Activated CD4-positive, alpha-beta T cell treated with anti-CD3 and anti-CD28 coated beads, Interleukin-2, amount 10 ng/mL, durations not matched to agents 7 days and 5 days (primary cell): ENCODE data around the gene CNPY4. TPM values are rescaled to one million over a fixed set of nuclear protein-coding genes. Genes with fewer than 3 reads are reported as not detected.

Experiments
- CTCF ChIA-PET: fragments of 350-600 bp; sonication (Branson Sonifier 250); formaldehyde crosslinking; loops from one replicate; lab custom pipeline; 2021; ENCODE audit warnings: antibody characterized with exemption; lab: Charles Lee
- POLR2A ChIA-PET: fragments of 350-600 bp; sonication (Branson Sonifier 250); formaldehyde crosslinking; loops from one replicate; lab custom pipeline; 2021; ENCODE audit warnings: antibody characterized with exemption; lab: Charles Lee
- DNase-seq: peaks from one replicate; pipeline ENCODE4 v3.0.0-alpha.2; 2020
- H3K27ac Mint-ChIP-seq: one replicate; pipeline ENCODE4 v1.8.0; 2021; ENCODE audit warnings: mild to moderate bottlenecking, moderate library complexity, mixed read lengths
- H3K27me3 Mint-ChIP-seq: one replicate; pipeline ENCODE4 v1.8.0; 2021; ENCODE audit warnings: mixed read lengths
- H3K36me3 Mint-ChIP-seq: one replicate; pipeline ENCODE4 v1.8.0; 2021; ENCODE audit warnings: low read depth, mixed read lengths
- H3K4me1 Mint-ChIP-seq: one replicate; pipeline ENCODE4 v1.8.0; 2021; ENCODE audit warnings: mixed read lengths
- H3K4me3 Mint-ChIP-seq: one replicate; pipeline ENCODE4 v1.8.0; 2021; ENCODE audit warnings: mild to moderate bottlenecking, moderate library complexity, mixed read lengths
- H3K9me3 Mint-ChIP-seq: one replicate; pipeline ENCODE4 v1.8.0; 2021; ENCODE audit warnings: mixed read lengths
- total RNA-seq, 2 experiments: library from RNA; stranded (reverse); gene quantifications; one replicate each; pipeline ENCODE4 v1.2.3, GENCODE V29; 2021

CNPY4 gene
- total RNA-seq, 2 experiments from 2014 or later = 40.5 to 40.7 TPM

DNA sequence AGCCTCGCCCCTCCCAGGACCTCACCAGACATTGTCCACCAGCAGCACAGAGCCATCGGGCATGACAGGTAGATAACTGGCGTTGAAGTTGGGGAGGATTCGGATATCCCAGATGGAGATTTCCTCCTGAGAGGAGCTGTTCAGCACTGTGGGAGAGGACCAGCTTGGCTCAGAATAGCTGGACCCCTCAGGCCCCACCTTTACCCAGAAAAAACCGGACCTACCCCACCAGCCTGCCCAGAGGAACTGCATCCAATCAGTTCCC lies 37.6 kb downstream of the CNPY4 start:
- Mint-ChIP-seq H3K27me3 (no peaks in the 10 kb centered on the region), H3K27ac (peak overlapping the region; percentile 36), H3K4me1 (peaks cover 67% of the 10 kb centered on the region), H3K4me3 (peak overlapping the region; percentile 87), H3K36me3 (peaks cover 43% of the 10 kb centered on the region), H3K9me3 (no peaks in the 10 kb centered on the region)
- ChIA-PET CTCF (interaction anchor here (0.8 to 1.0 kb wide), 3 partner anchors 9 to 33 kb away, joined by 3 read pairs; partner anchors contain the start of gene GAL3ST4), POLR2A (interaction anchor here (1.0 kb wide), 1 partner anchor 10 kb away, joined by 3 read pairs; no protein-coding TSS in a partner anchor)
- no peak for DNase-seq

DNA sequence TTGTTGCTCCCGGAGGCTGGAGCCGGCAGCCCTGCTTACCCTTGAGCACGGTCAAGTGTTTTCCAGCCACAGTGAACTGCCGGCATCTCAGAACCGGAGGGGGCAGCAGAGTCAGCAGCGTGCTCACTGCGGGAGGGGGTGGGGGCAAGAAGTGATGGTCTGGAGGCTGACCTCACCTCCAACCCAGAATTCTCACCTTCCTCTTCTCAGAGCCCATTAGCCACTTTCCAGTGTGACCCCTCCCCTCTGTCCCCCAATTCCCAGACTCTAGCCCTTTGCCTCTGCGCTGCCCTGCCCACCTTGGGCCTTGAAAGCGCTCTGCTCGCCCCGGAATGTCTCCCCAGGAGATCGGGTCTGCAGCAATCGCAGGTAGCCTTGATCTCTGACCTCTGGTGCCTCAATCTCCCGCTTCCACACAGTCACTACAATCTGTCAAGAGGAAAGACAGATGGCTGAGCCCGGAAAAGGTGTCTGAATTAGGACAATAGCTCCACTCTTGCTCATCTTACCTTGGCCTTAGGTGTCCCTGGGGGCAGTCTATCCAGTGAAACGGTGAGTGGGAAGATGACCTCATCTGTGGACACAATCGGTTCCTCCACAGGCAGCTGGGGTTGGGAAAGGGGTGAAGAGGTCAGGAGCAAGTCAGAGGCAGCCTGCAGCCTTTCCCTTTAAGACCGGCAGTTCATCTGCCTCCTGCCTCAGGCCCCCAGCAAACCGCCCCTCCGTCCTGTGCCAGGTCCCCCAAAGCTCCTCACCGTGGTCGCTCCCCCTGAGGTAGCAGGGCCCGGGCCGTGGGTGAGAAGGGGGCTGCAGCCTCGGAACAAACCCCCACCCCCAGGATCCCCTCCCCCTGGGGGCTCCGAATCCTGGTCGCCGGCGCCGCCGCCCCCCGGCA lies 38.1 kb downstream of the CNPY4 start:
- Mint-ChIP-seq H3K9me3 (no peaks in the 10 kb centered on the region), H3K27me3 (no peaks in the 10 kb centered on the region), H3K27ac (peak overlapping the region; percentile 87), H3K4me3 (peak overlapping the region; percentile 87), H3K36me3 (peaks cover 37% of the 10 kb centered on the region), H3K4me1 (peaks cover 66% of the 10 kb centered on the region)
- ChIA-PET CTCF (interaction anchor here (0.8 to 1.8 kb wide), 6 partner anchors 9 to 60 kb away, joined by 3 to 5 read pairs (median 3); partner anchors contain the start of gene GAL3ST4), POLR2A (interaction anchor here (1.0 kb wide), 1 partner anchor 10 kb away, joined by 3 read pairs; no protein-coding TSS in a partner anchor)
- no peak for DNase-seq

DNA sequence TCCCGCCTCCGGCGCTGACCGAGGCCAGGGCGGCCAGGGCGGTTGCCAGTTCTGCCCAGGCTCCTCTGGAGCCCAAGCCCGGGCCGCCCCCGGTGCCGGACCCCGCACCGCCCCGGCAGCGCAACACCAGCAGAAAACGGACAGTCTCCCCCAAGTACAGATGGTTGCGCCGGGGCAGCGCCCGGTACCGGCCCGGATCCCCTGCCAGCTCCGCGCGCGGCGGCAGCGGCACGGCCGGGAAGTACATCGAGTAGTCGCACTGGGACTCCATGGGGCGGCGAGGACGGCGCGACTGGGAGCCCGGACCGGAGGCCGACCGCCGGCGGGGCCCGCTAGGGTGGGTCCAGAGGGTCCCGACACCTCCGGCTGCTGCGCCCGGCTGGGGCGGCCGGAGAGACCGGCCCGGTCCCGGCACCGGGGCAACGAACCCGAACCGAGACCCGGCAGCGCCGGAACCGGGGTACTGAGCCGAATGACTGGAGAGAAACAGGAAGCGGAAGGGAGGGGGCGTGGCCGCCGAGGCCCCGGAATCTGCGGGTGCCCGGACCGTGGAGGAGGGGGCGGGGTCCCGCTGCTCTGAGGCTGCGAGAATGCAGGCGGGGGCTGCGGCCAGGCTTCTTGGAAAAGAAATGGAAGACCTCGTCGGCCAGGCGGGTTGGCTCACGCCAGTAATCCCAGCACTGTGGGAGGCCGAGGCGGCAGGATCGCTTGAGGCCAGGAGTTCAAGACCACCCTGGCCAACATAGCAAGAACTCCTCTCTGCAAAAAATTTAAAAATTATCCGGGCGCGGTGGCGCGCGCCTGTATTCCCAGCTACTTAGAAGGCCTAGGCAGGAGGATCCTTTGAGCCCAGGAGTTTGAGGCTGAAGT lies 39.0 kb downstream of the CNPY4 start, which contains the start of gene TRAPPC14:
Gene TRAPPC14 (minus strand): TSS at position 495 of the 870 bp plus-strand sequence. CDS start 224 bp downstream, at position 271.
- H3K27me3 Mint-ChIP-seq = no peaks in the 10 kb centered on the region
- DNase-seq = peak; percentile 94
- H3K4me3 Mint-ChIP-seq = peak within 1 kb of the TSS; percentile 87
- H3K36me3 Mint-ChIP-seq = peaks cover 39% of the 10 kb centered on the region
- no peaks in the 10 kb centered on the region for H3K9me3 Mint-ChIP-seq
- ChIA-PET POLR2A (interaction anchor here (0.7 kb wide), 1 partner anchor 534 kb away, joined by 4 read pairs; no protein-coding TSS in a partner anchor), CTCF (interaction anchor here (0.8 to 1.8 kb wide), 4 partner anchors 12 to 59 kb away, joined by 3 to 5 read pairs (median 4); no protein-coding TSS in a partner anchor)
- peak within 1 kb of the TSS; percentile 87 for H3K27ac Mint-ChIP-seq
- peaks cover 69% of the 10 kb centered on the region for H3K4me1 Mint-ChIP-seq

DNA sequence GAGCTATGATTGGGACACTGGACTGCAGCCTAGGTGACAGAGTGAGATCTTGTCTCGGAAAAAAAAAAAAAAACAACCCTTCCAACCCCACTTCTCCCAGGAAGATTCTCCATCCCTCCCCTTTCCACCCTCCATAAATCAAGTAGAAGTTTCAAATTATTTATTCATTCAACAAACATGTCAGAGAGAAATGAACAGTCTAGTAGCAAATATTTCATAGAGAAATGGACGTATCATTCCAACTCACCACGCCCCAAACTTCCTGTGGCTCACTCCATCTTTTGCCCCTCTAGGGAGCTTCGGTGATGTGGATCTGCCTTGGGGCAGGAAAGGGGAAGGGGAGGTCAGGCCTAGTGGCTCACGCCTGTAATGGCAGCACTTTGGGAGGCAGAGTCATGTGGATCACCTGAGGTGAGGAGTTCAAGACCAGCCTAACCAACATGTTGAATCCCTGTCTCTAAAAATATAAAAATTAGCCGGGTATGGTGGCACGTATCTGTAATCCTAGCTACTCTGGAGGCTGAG lies 39.7 kb downstream of the CNPY4 start:
- Mint-ChIP-seq H3K9me3 (no peaks in the 10 kb centered on the region), H3K36me3 (peaks cover 34% of the 10 kb centered on the region), H3K27me3 (no peaks in the 10 kb centered on the region), H3K27ac (peak overlapping the region; percentile 86), H3K4me1 (peaks cover 69% of the 10 kb centered on the region), H3K4me3 (peak overlapping the region; percentile 78)
- ChIA-PET POLR2A (interaction anchor here (0.7 kb wide), 1 partner anchor 535 kb away, joined by 4 read pairs; no protein-coding TSS in a partner anchor), CTCF (interaction anchor here (1.3 to 1.8 kb wide), 3 partner anchors 17 to 59 kb away, joined by 3 to 5 read pairs (median 3); no protein-coding TSS in a partner anchor)
- no peak for DNase-seq

DNA sequence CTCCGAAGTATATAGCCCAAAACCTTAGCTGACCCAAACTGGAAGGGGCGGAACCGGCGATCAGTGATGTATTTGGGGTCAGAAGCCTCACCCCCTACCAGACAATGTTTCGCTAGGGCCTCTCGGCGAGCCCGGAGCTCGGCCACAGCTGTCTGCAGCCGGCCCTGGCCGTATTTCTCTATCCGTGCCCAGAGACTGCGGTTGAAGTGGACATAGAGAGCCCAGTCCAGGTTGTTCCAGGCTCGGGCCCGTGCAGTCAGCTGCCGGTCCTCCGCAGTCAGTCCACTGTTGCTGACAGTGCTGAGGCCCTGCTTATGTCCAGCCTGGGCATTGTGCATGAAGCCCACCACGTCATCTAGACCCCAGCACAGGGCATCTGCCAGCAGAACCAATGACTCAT lies 40.6 kb downstream of the CNPY4 start:
- CTCF ChIA-PET = interaction anchor here (0.9 to 1.3 kb wide), 2 partner anchors 8 to 16 kb away, joined by 3 read pairs; partner anchors contain the start of gene GAL3ST4
- H3K27me3 Mint-ChIP-seq = no peaks in the 10 kb centered on the region
- peaks cover 70% of the 10 kb centered on the region for H3K4me1 Mint-ChIP-seq
- DNase-seq = no peak
- H3K9me3 Mint-ChIP-seq = no peaks in the 10 kb centered on the region
- POLR2A ChIA-PET = interaction anchor here (0.7 kb wide), 1 partner anchor 8 kb away, joined by 5 read pairs; the partner anchor contains the start of gene GAL3ST4
- H3K4me3 Mint-ChIP-seq = no peak overlapping the region
- peaks cover 31% of the 10 kb centered on the region for H3K36me3 Mint-ChIP-seq
- H3K27ac Mint-ChIP-seq = peak overlapping the region; percentile 36

DNA sequence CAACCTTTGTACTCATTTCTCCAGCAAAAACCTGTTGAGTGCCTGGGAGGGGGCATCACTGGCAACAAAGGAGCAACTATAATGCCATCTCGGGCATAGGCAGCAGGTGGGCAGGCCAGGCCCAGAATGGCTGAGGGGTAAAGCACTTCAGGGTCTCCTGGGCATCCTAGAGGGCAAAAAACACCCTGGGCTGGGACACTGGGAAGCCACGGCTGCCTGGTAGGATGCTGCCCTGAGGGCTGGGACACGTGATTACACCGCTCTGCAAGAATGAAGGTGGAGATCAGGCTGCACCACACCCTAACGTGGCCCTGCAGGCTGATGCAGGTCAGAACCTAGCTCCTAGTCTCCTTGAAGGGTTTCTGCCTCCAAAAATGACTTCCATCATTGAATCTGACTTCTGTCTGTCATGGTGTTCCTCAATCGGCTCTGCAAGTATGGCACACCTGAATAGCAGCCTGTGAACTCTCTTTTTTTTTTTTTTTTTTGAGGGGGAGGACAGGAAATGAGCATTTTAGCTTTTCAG lies 43.6 kb downstream of the CNPY4 start:
- peak overlapping the region; percentile 60 for H3K4me3 Mint-ChIP-seq
- H3K36me3 Mint-ChIP-seq = peaks cover 10% of the 10 kb centered on the region
- ChIA-PET CTCF (interaction anchor here (0.6 to 1.2 kb wide), 4 partner anchors 20 to 279 kb away, joined by 3 to 5 read pairs (median 3); partner anchors contain the start of gene MBLAC1), POLR2A (interaction anchor here (0.6 kb wide), 1 partner anchor 62 kb away, joined by 5 read pairs; no protein-coding TSS in a partner anchor)
- H3K27ac Mint-ChIP-seq = peak overlapping the region; percentile 98
- peak; percentile 47 for DNase-seq
- H3K27me3 Mint-ChIP-seq = no peaks in the 10 kb centered on the region
- H3K9me3 Mint-ChIP-seq = no peaks in the 10 kb centered on the region
- peaks cover 72% of the 10 kb centered on the region for H3K4me1 Mint-ChIP-seq

DNA sequence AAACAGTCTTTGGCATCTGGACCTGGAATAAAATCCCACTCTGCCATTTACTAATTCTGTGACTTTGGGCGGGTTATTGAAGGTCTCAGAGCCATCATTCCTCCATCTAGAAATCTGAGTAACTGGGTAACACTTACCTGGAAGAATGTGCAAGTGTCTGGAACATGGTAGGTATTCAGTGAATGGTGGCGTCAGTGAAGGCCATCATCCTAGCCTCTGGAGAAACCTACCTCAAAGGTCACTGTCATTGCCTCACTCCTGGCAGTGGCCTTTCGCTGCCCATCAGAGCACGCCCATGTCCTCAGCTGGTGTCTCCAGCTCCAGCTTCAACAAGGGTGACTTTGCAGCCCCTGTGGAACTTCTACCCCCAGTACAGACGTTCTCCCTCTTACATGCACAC lies 44.4 kb downstream of the CNPY4 start:
- Mint-ChIP-seq H3K27me3 (no peaks in the 10 kb centered on the region), H3K4me1 (peaks cover 78% of the 10 kb centered on the region), H3K27ac (peak overlapping the region; percentile 98), H3K36me3 (peaks cover 10% of the 10 kb centered on the region), H3K4me3 (peak overlapping the region; percentile 60), H3K9me3 (no peaks in the 10 kb centered on the region)
- CTCF ChIA-PET = interaction anchor here (0.5 to 1.3 kb wide), 7 partner anchors 8 to 41 kb away, joined by 3 to 5 read pairs (median 3); partner anchors contain the start of genes LAMTOR4 and MBLAC1
- POLR2A ChIA-PET = interaction anchor here (0.6 kb wide), 1 partner anchor 61 kb away, joined by 5 read pairs; no protein-coding TSS in a partner anchor
- no peak for DNase-seq

DNA sequence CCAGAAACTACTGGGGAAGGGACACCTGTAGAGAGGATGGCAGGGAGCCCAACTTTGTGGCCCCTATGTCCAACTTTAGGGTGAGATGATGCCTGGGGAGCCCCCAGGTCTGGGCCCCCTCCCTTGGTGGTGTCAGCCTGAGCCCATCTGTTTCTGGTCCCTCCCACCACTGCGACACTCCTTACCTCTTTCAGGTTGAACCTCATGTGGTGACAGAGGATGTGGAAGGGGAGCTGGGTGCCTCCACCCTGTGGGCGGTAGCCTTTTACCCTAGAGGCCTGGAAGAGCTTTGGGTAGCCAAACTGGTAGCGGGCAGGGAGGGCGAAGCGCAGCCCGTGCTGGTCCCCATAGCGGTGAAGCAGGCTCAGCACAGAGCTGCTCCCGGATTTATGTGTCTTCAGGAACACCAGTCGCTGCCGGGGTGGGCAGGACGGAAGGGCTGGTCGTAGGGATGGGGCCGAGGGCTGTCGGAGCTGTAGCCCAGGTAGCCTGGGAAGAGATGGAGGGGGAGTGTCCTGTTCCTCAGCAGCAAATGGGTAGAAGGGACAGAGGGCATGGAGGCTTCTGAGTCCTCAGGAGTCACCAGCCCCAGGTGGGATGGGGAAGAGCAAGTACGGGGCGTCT lies 47.0 kb downstream of the CNPY4 start:
- peak overlapping the region; percentile 94 for H3K27ac Mint-ChIP-seq
- H3K36me3 Mint-ChIP-seq = peaks cover 11% of the 10 kb centered on the region
- DNase-seq = peak; percentile 72
- H3K27me3 Mint-ChIP-seq = peaks cover 7% of the 10 kb centered on the region
- H3K4me1 Mint-ChIP-seq = peaks cover 87% of the 10 kb centered on the region
- H3K9me3 Mint-ChIP-seq = no peaks in the 10 kb centered on the region
- ChIA-PET CTCF (interaction anchor here (0.7 to 2.4 kb wide), 6 partner anchors 10 to 38 kb away, joined by 3 to 9 read pairs (median 3); partner anchors contain the start of genes GPC2 and STAG3), POLR2A (interaction anchor here (1.0 kb wide), 1 partner anchor 18 kb away, joined by 3 read pairs; the partner anchor contains the start of gene LAMTOR4)
- H3K4me3 Mint-ChIP-seq = peak overlapping the region; percentile 78

DNA sequence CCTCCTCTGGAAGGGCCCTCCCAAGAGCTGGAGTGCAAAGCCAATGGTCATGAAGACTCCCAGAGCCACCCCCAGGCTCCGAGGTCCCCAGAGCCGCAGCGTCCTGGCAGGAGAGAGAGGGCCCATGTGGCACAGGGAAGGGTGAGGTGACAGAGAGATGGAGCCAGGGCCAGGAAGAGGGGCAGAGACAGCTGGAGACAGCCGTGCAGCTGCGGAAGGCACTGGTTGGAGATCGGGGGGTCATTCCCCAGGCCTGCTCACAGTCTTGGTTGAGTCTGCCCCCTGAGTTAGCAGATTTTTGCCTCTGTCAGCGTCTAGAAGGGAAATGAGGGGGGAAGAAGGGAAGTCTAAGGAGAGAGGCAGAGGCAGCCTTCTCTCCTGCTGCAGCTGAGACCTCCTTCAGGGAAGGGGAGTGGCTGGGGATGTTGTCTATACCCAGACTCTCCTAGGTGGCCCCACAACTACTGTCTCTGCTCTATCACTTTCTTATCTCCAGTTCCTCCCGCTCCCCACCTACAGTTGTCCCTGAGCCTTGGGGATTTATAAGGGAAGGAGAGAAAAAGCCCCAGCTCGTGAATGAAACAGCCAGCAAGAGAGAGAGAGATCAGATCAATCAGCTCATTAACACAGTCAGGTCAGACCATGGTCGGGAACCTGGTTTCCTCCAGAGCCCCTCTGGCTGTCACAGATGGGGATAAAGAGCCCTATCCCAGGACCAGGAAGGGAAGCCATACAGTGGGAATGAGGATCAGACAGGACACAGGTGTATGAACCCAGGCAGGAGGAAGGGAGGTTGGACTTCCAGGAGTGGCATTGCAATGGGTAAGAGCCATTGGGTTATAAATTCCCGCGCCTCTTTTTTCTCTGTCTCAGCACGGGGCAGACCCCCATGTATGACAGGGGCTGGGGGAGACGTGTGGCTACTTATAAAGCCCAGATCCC lies 47.8 kb downstream of the CNPY4 start:
- Mint-ChIP-seq H3K27ac (peak overlapping the region; percentile 94), H3K36me3 (peaks cover 11% of the 10 kb centered on the region)
- no peak for DNase-seq

DNA sequence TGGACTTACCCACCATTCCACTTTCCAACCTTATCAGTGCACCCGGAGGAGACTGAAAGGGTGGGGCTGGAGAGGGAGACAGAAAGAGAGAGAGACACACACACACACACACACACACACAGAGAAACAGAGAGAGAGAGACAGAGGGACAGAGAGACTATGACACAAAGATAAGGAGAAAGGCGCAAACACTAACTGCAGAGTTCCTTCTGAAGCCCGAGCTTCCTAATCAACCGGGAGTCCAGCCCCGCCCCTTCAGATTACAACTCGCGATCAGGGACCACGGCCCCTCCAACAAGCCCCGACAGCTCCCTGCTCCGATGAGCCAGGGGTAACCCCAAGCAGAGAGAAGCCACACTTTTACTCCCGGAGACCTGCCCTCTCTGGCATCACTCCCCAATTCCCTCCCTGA lies 48.5 kb downstream of the CNPY4 start:
- Mint-ChIP-seq H3K9me3 (no peaks in the 10 kb centered on the region), H3K36me3 (peaks cover 11% of the 10 kb centered on the region), H3K27ac (peak overlapping the region; percentile 94), H3K4me1 (peaks cover 79% of the 10 kb centered on the region), H3K4me3 (peak overlapping the region; percentile 78), H3K27me3 (peaks cover 9% of the 10 kb centered on the region)
- no peak for DNase-seq
- POLR2A ChIA-PET = interaction anchor here (1.0 kb wide), 2 partner anchors 8 to 11 kb away, joined by 3 to 5 read pairs; no protein-coding TSS in a partner anchor
- CTCF ChIA-PET = interaction anchor here (0.9 to 2.1 kb wide), 6 partner anchors 8 to 53 kb away, joined by 3 to 7 read pairs (median 4); partner anchors contain the start of genes GPC2 and STAG3

More for the DNA sequence above, 47.8 kb downstream of the CNPY4 start:
- POLR2A ChIA-PET = interaction anchor here (1.0 kb wide), 2 partner anchors 10 to 19 kb away, joined by 3 read pairs; partner anchors contain the start of gene LAMTOR4
- H3K27me3 Mint-ChIP-seq = peaks cover 9% of the 10 kb centered on the region
- CTCF ChIA-PET = interaction anchor here (0.9 to 2.4 kb wide), 8 partner anchors 10 to 54 kb away, joined by 3 to 9 read pairs (median 4); partner anchors contain the start of genes GPC2 and STAG3
- no peaks in the 10 kb centered on the region for H3K9me3 Mint-ChIP-seq
- peak overlapping the region; percentile 78 for H3K4me3 Mint-ChIP-seq
- peaks cover 85% of the 10 kb centered on the region for H3K4me1 Mint-ChIP-seq
